Measurements from ENCODE around the gene DPRX.

DPRX gene, protein sequence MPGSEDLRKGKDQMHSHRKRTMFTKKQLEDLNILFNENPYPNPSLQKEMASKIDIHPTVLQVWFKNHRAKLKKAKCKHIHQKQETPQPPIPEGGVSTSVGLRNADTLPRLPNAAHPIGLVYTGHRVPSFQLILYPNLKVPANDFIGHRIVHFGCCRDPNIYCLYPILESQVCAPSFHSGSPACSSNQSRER

DNA sequence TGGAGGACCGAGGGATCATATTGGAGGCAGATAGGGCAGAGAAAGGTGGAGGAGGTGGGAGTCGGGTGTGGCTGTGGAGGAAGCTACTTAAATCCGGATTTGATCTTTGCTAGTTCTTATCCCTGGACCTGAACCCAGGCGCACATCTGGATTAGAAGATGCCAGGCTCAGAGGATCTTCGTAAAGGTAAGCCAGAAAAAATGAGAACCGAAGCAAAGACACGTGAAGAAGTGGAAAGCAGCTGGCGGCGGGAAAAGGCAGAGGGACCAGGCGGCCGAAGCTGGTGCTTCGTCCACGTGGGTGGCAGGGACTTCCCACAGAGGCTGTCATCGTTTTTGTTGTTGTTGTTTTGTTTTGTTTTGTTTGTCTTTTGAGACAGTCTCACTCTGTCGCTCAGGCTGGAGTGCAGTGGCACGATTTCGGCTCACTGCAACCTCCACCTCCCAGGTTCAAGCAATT, at the start of gene DPRX:
Gene DPRX, plus strand, starts transcription at position 51 of the 459 bp plus-strand sequence. Its CDS starts 108 bp downstream, at position 159.
- no peak for DNase-seq

DNA sequence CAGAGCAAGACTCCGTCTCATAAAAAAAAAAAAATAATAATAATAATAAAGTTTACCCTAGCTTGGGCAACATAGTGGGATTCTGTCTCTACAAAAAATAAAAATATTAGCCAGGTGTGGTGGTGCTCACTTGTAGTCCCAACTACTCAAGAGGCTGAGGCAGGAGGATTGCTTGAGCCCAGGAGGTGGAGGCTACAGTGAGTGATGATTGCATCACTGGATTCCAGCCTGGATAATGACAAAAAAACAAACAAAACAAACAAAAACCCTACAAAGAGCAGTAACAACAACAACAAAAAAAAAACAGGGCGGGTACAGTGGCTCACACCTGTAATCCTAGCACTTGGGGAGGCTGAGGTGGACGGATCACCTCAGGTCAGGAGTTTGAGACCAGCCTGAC, 48.6 kb upstream of the DPRX start:
- no peak for DNase-seq

DNA sequence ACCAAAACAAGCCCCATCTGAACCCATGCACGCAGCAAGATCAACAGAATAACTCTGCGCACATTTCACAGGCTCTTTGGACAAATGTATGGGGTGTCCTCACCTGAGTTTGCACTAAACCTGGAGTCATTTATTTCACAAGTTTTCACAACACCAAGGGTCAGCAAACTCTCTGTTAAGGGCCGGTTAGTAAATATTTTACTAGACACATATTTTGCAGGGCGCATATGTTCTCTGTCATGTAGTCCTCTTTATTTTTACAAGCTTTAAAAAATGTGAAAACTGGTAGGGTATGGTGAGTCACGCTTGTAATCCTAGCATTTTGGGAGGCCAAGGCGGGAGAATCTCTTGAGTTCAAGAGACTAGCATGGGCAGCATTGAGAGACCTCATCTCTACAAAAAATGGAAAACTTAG, 45.5 kb upstream of the DPRX start:
- no peak for DNase-seq

DNA sequence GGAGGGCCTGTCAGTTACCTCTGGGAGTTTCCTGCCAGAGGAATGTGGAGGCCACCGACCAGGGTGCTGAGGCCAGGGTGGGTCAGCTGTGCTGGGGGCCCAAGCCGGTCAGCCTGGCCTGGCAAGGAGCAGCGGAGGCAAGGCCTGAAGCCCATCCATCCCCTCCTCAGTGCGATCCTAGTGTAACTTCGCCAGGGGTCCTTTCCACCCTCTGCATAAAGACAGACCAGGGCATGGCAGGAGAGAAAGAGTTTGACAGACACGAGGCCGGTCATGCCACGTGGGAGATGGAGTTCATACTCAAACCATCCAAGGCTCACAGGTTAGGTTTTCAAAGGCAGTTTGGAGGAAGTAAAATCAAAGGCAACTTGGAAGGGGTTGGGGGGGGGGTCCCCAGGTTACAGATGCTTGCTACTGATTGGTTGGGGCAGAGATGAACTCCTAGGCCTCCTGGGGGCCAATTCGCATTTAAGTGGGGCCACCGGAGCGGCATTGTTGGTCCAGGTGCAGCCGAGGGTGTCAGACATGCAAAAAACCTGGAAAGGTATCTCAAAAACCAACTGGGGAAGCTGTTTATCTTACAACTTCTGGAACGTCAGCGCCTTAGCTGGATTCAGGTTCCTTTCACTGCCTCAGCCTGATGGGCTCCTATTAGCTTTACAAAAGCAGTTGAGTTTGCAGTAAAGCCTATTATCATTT, 36.8 kb upstream of the DPRX start:
- no peak for DNase-seq

DNA sequence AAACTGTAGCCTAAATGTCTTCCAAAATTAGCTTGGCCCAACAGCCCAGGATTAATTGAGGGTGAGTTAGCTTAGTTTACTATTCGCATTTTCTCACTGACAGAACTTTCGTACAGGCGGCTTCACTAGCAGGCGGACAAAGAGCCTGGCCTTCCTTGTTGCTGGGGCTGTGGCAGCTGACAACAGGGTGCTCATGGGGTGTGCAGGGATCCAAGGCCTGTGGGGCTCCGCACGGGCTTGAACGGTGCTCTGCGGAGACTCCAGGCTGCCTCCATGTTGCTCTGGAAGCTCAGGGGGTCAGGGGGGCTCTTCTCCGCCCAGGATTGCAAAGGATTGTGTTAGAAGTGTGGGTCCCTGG, 36.3 kb upstream of the DPRX start:
- no peak for DNase-seq

DNA sequence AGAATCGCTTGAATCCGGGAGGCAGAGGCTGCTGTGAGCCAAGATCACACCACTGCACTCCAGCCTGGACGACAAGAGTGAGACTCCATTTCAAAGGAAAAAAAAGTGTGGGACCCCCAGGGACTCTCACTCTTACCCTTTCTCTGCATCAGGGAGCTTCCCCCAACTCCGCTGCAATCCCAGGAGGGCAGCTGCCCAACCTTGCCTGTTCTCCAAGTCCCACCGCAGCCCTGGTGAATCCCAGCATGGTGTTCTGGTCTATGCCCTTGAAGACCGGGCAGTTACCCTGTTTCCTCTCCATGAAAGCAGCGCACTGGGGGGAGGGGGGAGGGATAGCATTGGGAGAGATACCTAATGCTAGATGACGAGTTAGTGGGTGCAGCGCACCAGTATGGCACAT, 35.7 kb upstream of the DPRX start:
- DNase-seq, result no peak

DNA sequence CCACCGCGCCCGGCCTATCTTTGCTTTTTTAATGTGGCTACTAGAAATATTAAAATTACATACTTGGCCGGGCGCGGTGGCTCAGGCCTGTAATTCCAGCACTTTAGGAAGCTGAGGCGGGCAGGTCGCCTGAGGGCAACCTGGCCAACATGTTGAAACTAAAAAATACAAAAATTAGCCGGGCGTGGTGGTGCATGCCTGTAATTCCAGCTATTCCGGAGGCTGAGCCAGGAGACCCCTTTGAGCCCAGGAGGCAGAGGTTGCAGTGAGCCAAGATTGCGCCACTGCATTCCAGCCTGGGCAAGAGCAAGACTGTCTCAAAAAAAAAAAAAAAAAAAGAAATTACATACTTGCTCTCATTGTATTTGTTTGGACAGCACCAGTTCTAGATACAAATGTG, 34.8 kb upstream of the DPRX start:
- DNase-seq, result no peak

DNA sequence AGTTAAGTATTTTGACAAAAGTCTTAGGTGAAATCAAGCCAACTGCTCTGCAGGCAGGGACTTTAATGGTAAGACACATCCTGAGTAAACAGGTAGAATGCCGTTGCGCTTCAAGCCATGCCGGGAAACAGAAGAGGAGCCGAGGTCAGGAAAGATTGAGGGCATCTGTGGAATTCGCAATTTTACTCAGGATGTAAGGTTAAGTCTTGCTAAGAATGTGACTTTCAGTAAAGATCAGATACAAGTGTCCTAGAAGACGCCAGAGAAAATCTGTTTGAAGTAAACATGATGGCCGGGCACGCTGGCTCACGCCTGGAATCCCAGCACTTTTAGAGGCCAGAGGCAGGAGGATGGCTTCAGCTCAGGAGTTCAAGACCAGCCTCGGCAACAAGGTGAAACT, 33.4 kb upstream of the DPRX start:
- DNase-seq, result no peak

DNA sequence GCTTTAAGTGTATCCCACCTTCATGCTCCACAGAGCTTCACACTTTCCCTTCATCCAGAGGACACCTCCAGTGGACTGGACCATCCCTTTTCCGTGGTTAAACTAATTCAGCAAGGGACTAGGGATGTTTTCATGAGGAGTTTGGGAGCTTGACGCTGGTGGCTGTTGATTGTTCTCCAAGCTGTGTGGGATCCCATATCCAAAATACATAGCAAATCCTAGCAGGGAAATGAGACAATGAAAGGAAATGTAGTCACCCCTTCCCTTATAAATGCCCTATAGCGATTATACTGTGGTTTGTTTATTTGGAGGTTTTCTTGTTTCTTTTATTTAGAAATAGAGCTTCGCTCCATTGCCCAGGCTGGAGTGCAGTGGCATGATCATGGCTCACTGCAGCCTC, 31.6 kb upstream of the DPRX start:
- DNase-seq, result no peak

DNA sequence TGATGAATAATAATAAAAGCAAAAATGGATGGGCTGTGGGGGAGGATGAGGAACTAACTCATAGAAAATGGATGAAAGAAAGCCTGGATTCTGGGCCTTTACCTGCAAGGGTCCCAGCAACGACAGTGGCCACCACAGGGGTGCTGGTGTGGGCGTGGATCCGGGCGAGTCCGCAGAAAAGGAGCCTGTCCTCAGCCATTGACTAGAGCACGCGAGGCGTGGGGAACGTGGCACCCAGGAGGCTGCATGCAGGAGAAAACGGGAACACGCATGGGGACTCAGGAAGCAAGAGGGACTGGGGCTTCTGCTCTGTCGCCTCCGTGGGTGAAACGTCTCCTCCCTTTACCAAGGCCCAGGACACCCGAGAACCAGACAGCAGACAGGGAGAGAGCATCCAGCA, 25.8 kb upstream of the DPRX start:
- no peak for DNase-seq

DNA sequence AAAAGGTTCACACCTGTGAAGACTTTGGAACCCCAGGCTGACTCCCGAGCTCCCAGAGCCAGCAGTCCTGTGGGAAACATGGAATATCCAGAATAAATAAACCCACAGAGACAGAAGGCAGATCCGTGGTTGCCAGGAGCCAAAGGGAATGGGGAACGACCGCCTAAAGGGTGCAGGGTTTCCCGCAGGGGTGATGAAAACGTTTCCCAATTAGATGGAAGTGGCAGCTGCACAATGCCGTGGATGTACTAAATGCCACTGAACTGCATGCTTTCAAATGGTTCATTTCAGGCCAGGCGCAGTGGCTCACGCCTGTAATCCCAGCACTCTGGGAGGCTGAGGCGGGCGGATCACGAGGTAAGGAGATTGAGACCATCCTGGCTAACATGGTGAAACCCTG, 23.4 kb upstream of the DPRX start:
- DNase-seq, result no peak

DNA sequence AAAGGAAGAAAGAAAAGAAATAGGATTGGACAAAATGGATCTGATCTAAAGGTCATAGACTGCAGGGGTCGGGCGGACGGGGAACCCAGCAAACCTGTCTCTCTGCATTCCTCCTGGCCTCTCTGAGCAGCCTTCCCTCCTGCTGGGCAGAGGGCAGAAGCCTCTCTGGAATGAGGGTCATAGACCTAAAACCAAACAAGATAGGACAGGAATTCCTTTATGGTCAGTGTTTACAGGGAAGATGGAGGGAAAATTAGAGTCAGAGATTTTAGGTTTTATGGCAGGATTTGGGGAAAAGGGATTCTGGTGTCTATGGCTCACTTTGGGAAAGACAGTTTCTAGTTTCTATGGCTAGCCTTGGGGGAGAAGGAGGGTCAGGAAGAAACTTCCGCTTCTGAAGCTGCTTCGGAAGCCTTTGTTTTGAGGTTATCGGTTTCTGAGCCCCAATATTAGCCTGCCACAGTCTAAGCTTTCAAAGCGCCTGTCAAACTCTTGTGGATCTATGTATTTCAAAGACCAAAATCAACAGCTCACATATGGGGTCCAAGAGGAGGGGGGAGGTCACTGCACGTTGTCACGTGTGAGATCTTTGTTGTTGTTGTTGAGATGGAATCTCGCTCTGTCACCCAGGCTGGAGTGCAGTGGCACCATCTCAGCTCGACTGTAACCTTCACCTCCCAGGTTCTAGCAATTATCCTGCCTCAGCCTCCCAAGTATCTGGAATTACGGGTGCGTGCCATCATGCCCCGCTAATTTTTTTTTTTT, 18.9 kb upstream of the DPRX start:
- no peak for DNase-seq

DNA sequence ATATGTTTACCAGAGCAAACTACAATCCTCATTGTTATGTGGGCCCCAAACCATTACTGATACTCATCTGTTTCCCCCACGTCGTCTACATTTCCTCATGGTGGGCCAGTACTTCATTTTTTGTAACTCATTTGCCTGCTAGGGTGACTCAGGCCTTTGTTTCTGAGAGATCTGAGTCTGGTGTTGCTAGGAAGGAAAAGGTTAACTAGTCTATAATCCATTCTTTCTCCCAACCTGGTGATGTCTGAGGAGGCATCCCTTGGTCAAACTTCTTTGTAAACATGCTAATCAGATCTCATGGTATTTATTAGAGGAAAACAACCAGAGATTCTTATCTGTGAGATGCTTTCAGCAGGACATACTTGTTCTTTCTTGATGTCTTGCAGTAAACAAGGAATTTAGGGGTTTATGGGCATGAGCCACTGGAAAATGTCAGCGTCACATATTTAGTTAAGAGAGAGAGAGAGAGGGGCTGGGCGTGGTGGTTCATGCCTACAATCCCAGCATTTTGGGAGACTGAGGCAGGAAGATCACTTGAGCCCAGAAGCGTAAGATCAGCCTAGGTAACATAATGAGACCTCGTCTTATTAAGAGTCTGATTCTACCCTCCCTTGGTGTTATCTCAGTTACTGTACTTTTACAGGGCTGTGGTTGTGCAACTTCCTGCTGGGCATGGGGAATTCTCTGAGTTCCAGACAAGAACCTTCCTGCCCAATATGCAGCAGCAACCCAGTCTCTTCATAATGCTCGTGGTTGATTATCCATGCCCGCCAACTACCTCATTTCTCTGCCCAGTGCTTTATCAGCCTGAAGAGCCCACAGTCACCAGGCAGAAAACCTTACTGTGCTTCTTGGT, 9.7 kb upstream of the DPRX start:
- DNase-seq, result no peak

DNA sequence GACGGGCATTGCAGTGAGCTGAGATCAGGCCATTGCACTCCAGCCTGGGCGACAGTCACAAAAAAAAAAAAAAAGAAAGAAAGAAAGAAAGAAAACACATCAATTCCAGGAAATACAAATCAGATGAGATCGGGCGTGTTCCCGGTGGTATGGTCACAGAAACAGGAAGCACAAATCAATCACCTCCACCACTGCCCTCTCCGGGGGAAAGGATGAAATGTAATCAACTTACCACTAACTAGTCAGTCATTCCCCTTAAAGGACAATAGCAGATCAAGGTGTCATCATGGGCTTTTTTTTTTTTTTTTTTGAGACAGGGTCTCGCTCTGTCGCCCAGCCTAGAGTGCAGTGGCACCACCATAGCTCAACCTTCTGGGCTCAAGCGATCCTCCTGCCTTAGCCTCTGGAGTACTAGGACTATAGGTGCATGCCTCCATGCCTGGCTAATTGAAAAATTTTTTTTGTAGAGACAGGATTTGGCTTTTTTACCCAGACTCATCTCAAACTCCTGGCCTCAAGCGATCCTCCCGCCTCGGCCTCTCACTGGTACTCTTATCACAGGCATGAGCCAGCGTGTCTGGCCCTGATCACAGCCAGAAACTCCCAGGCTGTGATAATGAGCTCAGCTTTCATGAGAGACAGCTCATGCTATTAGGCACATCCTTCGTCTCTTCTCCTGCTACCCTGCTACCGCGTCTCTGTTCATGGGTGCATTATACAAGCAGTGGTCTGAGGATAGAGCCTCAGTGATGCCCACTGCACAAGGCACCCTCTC, 6.8 kb upstream of the DPRX start:
- no peak for DNase-seq

DNA sequence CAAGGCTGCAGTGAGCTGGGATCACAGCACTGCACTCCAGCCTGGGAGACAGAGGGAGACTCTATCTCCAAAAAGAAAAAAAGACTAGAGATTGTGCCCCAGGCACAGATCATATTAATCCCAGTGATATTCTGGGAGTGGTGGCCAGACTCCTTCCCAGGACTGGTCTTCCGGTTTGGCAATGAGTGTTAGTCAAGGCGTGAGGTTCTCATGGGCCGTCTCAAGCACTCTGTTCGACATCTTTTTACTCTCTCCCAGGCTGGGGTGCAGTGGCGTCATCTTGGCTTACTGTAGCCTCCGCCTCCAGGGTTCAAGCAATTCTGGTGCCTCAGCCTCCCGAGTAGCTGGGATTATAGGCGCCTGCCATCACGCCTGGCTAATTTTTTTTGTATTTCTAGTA, 5.3 kb upstream of the DPRX start:
- no peak for DNase-seq

DNA sequence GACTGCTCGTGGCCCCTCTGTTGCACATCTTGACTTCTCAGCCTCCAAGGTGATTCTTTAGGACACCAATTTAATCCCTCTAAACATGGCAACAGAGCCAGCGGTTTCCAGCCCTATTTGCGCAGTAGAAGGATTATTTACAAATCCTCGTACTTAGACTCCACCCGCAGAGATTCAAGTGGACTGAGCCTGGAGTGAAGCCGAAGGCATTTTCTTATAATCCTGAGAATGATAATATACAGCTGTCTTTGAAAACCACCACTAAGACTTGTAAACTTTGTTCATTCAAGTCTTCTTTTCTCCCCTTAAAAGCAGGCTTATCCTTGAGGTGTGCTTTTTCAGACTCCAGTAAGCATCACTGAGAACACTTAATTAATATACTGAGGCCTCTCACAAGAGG, 4.8 kb upstream of the DPRX start:
- no peak for DNase-seq

DNA sequence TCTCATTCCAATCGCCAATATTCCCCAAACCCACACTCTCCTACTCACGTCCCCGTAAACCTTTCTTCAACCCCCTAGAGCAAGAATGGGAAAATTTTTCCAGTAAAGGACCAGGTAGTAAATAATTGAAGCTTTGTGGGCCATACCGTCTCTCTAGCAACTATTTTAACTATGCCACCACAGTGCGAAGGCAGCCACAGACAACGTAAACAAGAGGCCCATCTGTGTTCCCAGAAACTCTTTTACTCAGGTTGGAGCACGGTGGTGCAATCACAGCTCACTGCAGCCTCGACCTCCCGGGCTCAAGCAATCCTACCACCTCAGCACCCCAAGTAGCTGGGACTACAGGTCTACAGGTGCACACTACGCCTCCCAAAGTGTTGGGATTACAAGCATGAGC, 3.0 kb downstream of the DPRX start:
- no peak for DNase-seq

DNA sequence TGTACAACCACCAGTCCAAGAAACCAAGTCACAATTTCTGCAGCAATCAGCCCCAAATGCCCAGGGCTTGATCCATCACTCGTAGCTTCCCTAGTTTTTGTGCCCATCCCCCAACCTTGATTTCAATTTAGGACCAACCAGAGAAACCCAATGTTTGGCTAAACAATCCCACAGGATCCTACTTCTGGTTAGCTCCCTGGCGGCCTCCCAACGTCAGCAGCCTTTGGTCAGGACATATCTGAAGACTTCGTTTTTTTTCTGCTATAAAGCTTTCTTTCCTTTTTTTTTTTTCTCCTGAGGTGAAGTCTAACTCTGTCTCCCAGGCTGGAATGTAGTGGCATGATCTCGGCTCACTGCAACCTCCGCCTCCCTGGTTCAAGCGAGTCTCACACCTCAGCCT, 7.7 kb downstream of the DPRX start:
- DNase-seq, result no peak

DNA sequence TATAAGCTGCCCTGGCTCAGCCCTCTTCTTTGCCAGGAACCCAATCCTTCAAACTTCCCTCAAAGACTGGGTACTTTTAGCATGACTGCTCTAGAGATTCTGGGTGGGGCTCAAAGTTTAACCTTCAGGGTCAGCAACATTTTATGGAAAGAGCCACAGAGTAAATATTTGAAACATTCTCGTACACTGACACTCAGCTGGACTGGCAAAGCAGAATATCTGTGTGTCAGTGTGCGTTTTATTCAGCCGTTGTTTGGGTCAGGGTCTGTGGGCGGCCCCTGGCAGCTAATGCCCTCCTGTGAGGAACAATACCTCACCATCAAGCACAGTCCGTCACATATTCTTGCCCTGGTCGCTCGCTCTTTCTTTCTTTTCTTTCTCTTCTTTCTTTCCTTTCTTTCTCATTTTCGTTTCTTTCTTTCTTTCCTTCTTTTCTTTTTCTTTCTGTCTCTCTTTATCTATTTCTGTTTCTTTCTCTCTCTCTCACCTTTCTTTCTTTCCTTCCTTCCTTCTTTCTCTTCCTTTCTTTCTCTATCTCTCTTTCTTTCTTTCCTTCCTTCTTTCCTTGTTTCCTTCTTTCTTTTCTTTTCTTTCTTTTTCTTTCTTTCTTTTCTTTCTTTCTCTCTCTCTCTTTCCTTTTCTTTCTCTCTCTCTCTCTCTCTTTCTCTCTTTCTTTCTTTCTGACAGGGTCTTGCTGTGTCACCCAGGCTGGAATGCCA, 10.7 kb downstream of the DPRX start:
- no peak for DNase-seq

DNA sequence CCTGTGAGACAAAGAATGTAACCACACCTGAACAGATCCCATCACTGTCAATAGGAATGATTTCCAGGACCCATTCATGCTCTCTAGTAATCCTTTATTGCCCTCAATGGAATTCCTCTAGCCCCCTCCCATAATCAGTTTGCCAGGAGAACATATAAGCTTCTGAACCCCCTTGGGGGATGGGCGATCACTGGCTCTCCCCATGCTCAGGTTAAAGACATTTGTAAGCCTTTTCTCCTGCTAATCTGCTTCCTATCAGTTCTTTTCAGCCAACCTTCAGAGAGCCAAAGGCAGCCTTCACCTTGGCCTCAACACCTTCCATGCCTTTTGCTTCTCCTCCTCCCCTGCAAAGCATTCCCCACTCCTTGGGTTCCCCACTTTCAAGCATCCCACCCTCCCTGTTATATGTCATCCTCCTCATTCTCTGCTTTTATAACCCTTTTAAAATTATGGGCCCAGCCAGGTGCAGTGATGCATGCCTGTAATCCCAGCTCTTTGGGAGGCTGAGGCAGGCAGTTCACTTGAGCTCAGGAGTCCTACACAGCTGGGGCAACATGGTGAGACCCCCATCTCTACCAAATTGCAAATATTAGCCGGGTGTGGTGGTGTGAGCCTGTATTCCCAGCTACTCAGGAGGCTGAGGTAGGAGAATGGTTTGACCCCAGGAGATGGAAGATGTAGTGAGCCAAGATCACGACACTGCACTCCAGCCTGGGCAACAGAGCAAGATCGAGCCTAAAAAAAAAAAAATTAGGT, 12.4 kb downstream of the DPRX start:
- DNase-seq, result no peak

DNA sequence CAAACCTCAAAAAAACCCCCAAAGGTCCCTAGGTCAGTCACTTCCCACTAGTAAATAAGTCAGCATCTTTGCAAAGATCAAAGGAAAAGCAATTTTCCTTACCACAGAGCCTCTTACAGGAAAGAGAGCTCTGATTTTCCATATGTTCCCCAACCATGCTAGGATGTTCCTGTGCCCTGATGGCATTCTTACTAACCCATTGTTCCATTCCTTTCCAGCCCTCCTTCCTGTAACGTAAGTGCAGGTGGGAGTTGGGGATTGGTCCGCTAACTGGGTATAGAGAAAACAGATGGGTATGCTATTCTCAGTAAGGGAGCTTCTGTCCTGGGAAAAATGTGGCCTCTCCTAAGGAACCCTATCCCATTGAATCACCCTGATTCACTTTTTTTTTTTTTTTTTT, 14.3 kb downstream of the DPRX start:
- DNase-seq, result no peak
